ENCODE measurements around the gene PSMB3.

DNA sequence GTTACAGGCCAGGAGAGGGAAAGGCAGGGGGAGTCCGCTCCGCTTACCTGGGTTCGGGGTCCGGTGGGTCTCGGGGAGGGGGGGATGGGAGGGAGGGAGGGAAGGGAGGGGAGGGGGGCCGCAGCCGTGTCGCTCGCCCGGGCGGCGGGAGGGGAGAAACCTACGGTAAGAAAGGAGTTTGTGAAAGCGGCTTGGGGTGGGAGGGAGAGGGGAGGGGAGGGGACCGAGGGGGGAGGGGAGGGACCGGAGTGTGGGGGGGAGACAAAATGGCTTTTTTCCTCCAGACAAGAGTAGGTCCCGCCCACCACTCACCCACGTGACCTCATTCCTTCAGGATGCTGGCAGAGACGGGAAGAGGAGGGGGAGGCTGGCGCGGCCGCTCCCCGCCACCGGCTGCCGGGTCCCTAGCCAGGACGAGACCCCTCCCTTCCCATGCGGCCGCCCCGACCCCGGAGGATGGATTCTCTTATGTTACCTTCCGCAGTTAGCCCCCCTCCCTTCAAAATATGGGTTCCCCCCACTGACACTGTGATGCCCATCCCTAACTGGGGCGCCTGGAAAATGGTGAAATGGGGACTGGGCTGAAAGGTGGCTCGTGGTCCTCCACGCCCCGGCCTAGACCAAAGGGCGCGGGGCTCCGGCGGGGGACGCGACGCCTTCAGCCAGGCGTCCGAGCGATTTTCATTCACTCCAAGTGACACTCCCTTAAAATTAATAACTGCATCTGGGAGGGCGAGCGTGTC, 4.2 kb upstream of the PSMB3 start, which contains the start of gene PCGF2:
- no peak for TF ChIP-seq YY1 (IDR thresholded peaks at IDR 0.05; ENCODE audit: insufficient read depth, insufficient read length)
- TF ChIP-seq ZNF274 (IDR thresholded peaks at IDR 0.05; ENCODE audit: low read depth, low read length), result no peak
